Measurements from ENCODE around the gene SH2D4B.

SH2D4B gene

GRCh38 chr10:80537736-80538480 lies at the start of gene SH2D4B:
Gene SH2D4B (plus strand): TSS chr10:80537902. CDS start chr10:80538332, 430 bp downstream.
- DNase-seq, result no peak

- no peak for DNase-seq
These were observed 49.1 kb upstream of the SH2D4B start for GRCh38 chr10:80488539-80489066.

GRCh38 chr10:80489371-80490112 lies 48.2 kb upstream of the SH2D4B start:
- DNase-seq, result no peak

- DNase-seq, result no peak
These were observed 46.2 kb upstream of the SH2D4B start for GRCh38 chr10:80491251-80492102.

GRCh38 chr10:80492848-80493521 lies 44.7 kb upstream of the SH2D4B start:
- DNase-seq, result no peak

- no peak for DNase-seq
These were observed 44.1 kb upstream of the SH2D4B start for GRCh38 chr10:80493522-80494051.

- DNase-seq, result no peak
These were observed 41.0 kb upstream of the SH2D4B start for GRCh38 chr10:80496555-80497172.

- no peak for DNase-seq
These were observed 40.3 kb upstream of the SH2D4B start for GRCh38 chr10:80497187-80498077.

- no peak for DNase-seq
These were observed 39.4 kb upstream of the SH2D4B start for GRCh38 chr10:80498078-80498832.

GRCh38 chr10:80498833-80499741 lies 38.6 kb upstream of the SH2D4B start:
- DNase-seq, result no peak

GRCh38 chr10:80500572-80501380 lies 36.9 kb upstream of the SH2D4B start:
- no peak for DNase-seq

- no peak for DNase-seq
These were observed 36.3 kb upstream of the SH2D4B start for GRCh38 chr10:80501381-80501912.

- no peak for DNase-seq
These were observed 35.7 kb upstream of the SH2D4B start for GRCh38 chr10:80501913-80502521.

- no peak for DNase-seq
These were observed 34.8 kb upstream of the SH2D4B start for GRCh38 chr10:80502621-80503583.

GRCh38 chr10:80503584-80504157 lies 34.0 kb upstream of the SH2D4B start:
- no peak for DNase-seq
